ENCODE data around the gene TBC1D22A.

- TF ChIP-seq, protein P1, sequence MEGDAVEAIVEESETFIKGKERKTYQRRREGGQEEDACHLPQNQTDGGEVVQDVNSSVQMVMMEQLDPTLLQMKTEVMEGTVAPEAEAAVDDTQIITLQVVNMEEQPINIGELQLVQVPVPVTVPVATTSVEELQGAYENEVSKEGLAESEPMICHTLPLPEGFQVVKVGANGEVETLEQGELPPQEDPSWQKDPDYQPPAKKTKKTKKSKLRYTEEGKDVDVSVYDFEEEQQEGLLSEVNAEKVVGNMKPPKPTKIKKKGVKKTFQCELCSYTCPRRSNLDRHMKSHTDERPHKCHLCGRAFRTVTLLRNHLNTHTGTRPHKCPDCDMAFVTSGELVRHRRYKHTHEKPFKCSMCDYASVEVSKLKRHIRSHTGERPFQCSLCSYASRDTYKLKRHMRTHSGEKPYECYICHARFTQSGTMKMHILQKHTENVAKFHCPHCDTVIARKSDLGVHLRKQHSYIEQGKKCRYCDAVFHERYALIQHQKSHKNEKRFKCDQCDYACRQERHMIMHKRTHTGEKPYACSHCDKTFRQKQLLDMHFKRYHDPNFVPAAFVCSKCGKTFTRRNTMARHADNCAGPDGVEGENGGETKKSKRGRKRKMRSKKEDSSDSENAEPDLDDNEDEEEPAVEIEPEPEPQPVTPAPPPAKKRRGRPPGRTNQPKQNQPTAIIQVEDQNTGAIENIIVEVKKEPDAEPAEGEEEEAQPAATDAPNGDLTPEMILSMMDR (IDR thresholded peaks at IDR 0.05): no peak
- no peak for TF ChIP-seq POLR2A (IDR thresholded peaks at IDR 0.05)
Measured at GRCh38 chr22:46942799-46943785, 180.6 kb downstream of the TBC1D22A start.
